Keratinocyte (primary cell): Measurements from ENCODE around the gene LRRC51. TPM values are rescaled to one million over a fixed set of nuclear protein-coding genes. Genes with fewer than 3 reads are reported as not detected.

Experiments used
- DNase-seq: peaks from one replicate; pipeline ENCODE4 v3.0.0-alpha.2; 2011; ENCODE audit warnings: low read depth, missing footprints, low spot score
- FAIRE-seq: peaks from 2 replicates; lab custom pipeline; 2011; peaks lifted over from hg19 to GRCh38; lab: Jason Lieb, UNC
- H2AFZ ChIP-seq: 2 replicates; pipeline ENCODE4 v1.6.0; 2012; ENCODE audit warnings: low read length, control low read depth, inconsistent platforms; ENCODE audit not compliant: control insufficient read depth
- H3K27ac ChIP-seq: 2 replicates; pipeline ENCODE4 v1.5.1; 2011; ENCODE audit warnings: low read length; ENCODE audit not compliant: control insufficient read depth, insufficient read depth
- H3K27me3 ChIP-seq: 3 replicates; pipeline ENCODE4 v1.6.0; 2011; ENCODE audit warnings: low read length; ENCODE audit not compliant: control insufficient read depth, insufficient read depth; ENCODE audit errors: extremely low read depth
- H3K36me3 ChIP-seq, 2 experiments: 2 replicates in 1 of 2; 3 replicates in 1 of 2; pipeline ENCODE4 v1.5.1; 2011; ENCODE audit warnings: low read length in 2 of 2, mild to moderate bottlenecking in 1 of 2; ENCODE audit not compliant: control insufficient read depth in 2 of 2, insufficient read depth in 2 of 2; ENCODE audit errors: extremely low read depth in 1 of 2
- H3K4me1 ChIP-seq: 3 replicates; pipeline ENCODE4 v1.5.1; 2011; ENCODE audit warnings: low read length; ENCODE audit not compliant: control insufficient read depth, insufficient read depth; ENCODE audit errors: extremely low read depth
- H3K4me2 ChIP-seq: 3 replicates; pipeline ENCODE4 v1.6.0; 2011; ENCODE audit warnings: low read depth, low read length; ENCODE audit not compliant: control insufficient read depth, insufficient read depth; ENCODE audit errors: extremely low read depth
- H3K4me3 ChIP-seq, 3 experiments: fragments of 200-600 bp in 1 of 3; sonication (generic) in 1 of 3; 2 replicates in 2 of 3; 3 replicates in 1 of 3; pipeline ENCODE4 v1.5.1; 2011 to 2016; ENCODE audit warnings: low read length in 3 of 3, mild to moderate bottlenecking in 3 of 3, control low read depth in 2 of 3, inconsistent platforms in 1 of 3, low read depth in 1 of 3, mixed read lengths in 1 of 3, mixed run types in 1 of 3, moderate library complexity in 1 of 3; ENCODE audit not compliant: control insufficient read depth in 2 of 3, insufficient read depth in 2 of 3; ENCODE audit errors: extremely low read depth in 1 of 3
- H3K79me2 ChIP-seq: 2 replicates; pipeline ENCODE4 v1.6.0; 2012; ENCODE audit warnings: low read length; ENCODE audit not compliant: control insufficient read depth, insufficient read depth
- H3K9ac ChIP-seq: 3 replicates; pipeline ENCODE4 v1.6.0; 2011; ENCODE audit warnings: low read length; ENCODE audit not compliant: control insufficient read depth, insufficient read depth; ENCODE audit errors: extremely low read depth
- H3K9me1 ChIP-seq: 3 replicates; pipeline ENCODE4 v1.6.0; 2011; ENCODE audit warnings: low read length; ENCODE audit not compliant: control insufficient read depth, insufficient read depth; ENCODE audit errors: extremely low read depth
- H3K9me3 ChIP-seq: 2 replicates; pipeline ENCODE4 v1.5.1; 2012; ENCODE audit warnings: low read depth, low read length; ENCODE audit not compliant: control insufficient read depth
- H4K20me1 ChIP-seq: 3 replicates; pipeline ENCODE4 v1.6.0; 2011; ENCODE audit warnings: low read length; ENCODE audit not compliant: control insufficient read depth, insufficient read depth; ENCODE audit errors: extremely low read depth
- EZH2 ChIP-seq: IDR thresholded peaks from one replicate; pipeline ENCODE4 v1.6.1; 2012; ENCODE audit warnings: inconsistent platforms, mild to moderate bottlenecking, low read length, moderate library complexity
- dilution Hi-C: fragments of 300-500 bp; cut with MboI; formaldehyde crosslinking; loops from one replicate; pipeline ENCODE4 v1.7.0; 2020; ENCODE audit warnings: low sequenced_read_pairs; ENCODE audit not compliant: extremely low pct_ligation_motif_present
- polyA plus RNA-seq, 5 experiments: library from polyadenylated mRNA; depleted of rRNA in 3 of 5; stranded (reverse) in 3 of 5; stranded (forward) in 1 of 5; unstranded in 1 of 5; fragments of >200 nt; gene quantifications; 1 replicate in 1 of 5; 2 replicates in 3 of 5; 3 replicates in 1 of 5; pipeline versions ENCODE4 v1.2.1 to v1.2.3, GENCODE V29; 2011 to 2012; ENCODE audit warnings: missing spikeins in 2 of 5, low read depth in 1 of 5, low replicate concordance in 1 of 5
- TF ChIP-seq, protein P1 (sequence below), 3 experiments: IDR thresholded peaks in 1 of 3; conservative IDR thresholded peaks in 1 of 3; optimal IDR thresholded peaks in 1 of 3; 2 replicates in 2 of 3; 3 replicates in 1 of 3; pipeline versions ENCODE3 to v1.5.1; 2011; ENCODE audit warnings: low read length in 3 of 3, mild to moderate bottlenecking in 3 of 3, moderate library complexity in 2 of 3, control low read depth in 1 of 3, inconsistent platforms in 1 of 3; ENCODE audit not compliant: insufficient read depth in 2 of 3; ENCODE audit errors: extremely low read depth in 1 of 3

The LRRC51 gene
- polyA plus RNA-seq, 1 donor (not counting 4 experiments of a cell fraction or from before 2014, with no cell fraction given): 5.2 TPM

DNA sequence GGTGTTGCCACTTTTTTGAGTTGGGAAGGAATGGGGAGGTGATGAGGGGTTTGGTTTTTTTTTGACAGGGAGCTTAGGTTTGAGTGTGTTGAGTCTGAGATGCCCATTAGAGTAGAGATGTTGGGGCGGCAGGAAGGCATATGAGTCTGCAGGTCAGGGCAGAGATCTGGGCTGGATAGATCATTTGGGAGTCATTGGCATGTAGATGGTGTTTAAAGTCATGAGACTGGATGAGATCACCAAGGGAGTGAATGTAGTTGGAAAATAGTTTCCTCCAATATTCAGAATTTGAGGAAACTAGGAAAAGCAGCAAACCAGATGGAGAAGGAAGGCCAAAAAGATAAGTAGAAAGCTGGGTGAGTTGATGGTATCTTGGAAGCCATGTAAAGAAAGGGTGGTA, 33.9 kb downstream of the LRRC51 start:
- peak; percentile 64 for DNase-seq
- Histone ChIP-seq H3K9me1 (no peaks in the 10 kb centered on the region), H3K36me3 (peaks cover 8% of the 10 kb centered on the region in 2 experiments), H4K20me1 (no peaks in the 10 kb centered on the region), H3K79me2 (peaks cover 4% of the 10 kb centered on the region), H3K4me2 (peak overlapping the region; percentile 85), H2AFZ (peak overlapping the region; percentile 51), H3K4me1 (peaks cover 46% of the 10 kb centered on the region), H3K27ac (peak overlapping the region; percentile 99), H3K27me3 (no peaks in the 10 kb centered on the region), H3K9ac (peak overlapping the region; percentile 55), H3K4me3 (peak overlapping the region; percentile 37 to 50 (median 40)), H3K9me3 (no peaks in the 10 kb centered on the region)
- FAIRE-seq: peak; percentile 20
- TF ChIP-seq, protein P1, sequence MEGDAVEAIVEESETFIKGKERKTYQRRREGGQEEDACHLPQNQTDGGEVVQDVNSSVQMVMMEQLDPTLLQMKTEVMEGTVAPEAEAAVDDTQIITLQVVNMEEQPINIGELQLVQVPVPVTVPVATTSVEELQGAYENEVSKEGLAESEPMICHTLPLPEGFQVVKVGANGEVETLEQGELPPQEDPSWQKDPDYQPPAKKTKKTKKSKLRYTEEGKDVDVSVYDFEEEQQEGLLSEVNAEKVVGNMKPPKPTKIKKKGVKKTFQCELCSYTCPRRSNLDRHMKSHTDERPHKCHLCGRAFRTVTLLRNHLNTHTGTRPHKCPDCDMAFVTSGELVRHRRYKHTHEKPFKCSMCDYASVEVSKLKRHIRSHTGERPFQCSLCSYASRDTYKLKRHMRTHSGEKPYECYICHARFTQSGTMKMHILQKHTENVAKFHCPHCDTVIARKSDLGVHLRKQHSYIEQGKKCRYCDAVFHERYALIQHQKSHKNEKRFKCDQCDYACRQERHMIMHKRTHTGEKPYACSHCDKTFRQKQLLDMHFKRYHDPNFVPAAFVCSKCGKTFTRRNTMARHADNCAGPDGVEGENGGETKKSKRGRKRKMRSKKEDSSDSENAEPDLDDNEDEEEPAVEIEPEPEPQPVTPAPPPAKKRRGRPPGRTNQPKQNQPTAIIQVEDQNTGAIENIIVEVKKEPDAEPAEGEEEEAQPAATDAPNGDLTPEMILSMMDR (optimal IDR thresholded peaks at IDR 0.05 in 1 of 3, IDR thresholded peaks at IDR 0.05 in 1 of 3, conservative IDR thresholded peaks at IDR 0.05 in 1 of 3; ENCODE audit: extremely low read depth in 1 of 3, insufficient read depth in 2 of 3, low read length in 3 of 3): no peak
- no peak for TF ChIP-seq EZH2
- dilution Hi-C loops: no loop called here

DNA sequence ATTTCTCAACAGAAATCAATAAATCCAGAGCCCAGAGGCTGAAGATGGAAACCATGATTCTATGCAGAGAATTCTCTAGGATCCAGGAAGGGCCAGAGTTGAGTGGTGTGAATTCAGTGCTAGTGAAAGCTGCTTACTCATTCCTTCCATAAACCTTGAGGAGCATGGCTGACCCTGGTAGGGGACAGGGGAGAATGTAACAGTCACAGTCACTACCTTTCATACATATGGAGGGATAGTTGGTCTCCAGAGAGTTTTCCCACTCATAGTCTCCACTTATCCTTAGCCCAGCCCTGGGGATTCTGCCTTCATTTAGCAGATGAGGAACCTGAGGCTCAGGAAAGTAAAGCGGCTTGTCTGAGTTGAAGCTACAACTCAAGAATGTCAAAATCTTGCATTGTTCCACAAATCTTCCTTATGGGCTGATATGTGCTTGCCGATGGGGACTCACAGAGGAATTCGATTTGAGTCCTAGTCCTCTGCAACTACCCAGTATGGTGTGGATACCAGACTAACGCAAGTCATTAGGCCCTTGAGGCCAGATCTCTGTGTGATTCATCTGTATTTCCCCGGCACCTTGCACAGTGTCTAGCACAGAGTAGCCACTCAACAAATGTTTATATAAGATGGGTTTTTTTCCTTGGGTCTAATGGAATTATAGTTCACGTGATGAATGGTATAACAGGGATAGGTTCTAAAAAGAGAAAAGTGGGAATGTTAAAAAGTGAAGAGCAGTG, 35.5 kb downstream of the LRRC51 start:
- Histone ChIP-seq H3K9ac (no peak overlapping the region), H3K9me1 (no peaks in the 10 kb centered on the region), H3K4me1 (peaks cover 46% of the 10 kb centered on the region), H3K9me3 (no peaks in the 10 kb centered on the region), H4K20me1 (no peaks in the 10 kb centered on the region), H3K27me3 (no peaks in the 10 kb centered on the region), H3K27ac (peak overlapping the region; percentile 99), H3K4me2 (peak overlapping the region; percentile 85), H3K4me3 (peak overlapping the region in 1 of 3 experiments; percentile 37), H3K79me2 (peaks cover 4% of the 10 kb centered on the region), H3K36me3 (peaks cover 4 to 12% of the 10 kb centered on the region in 2 experiments), H2AFZ (no peak overlapping the region)
- DNase-seq: no peak
- dilution Hi-C loops: no loop called here
- TF ChIP-seq, protein P1 (optimal IDR thresholded peaks at IDR 0.05 in 1 of 3, IDR thresholded peaks at IDR 0.05 in 1 of 3, conservative IDR thresholded peaks at IDR 0.05 in 1 of 3; ENCODE audit: extremely low read depth in 1 of 3, insufficient read depth in 2 of 3, low read length in 3 of 3): no peak
- TF ChIP-seq EZH2: no peak
- peak; percentile 13 for FAIRE-seq
